Measurements from ENCODE around the gene TEKT1. TPM values are rescaled to one million over a fixed set of nuclear protein-coding genes. Genes with fewer than 3 reads are reported as not detected.

TEKT1 gene
- total RNA-seq, 1 donor from 2014 or later = not detected

DNA sequence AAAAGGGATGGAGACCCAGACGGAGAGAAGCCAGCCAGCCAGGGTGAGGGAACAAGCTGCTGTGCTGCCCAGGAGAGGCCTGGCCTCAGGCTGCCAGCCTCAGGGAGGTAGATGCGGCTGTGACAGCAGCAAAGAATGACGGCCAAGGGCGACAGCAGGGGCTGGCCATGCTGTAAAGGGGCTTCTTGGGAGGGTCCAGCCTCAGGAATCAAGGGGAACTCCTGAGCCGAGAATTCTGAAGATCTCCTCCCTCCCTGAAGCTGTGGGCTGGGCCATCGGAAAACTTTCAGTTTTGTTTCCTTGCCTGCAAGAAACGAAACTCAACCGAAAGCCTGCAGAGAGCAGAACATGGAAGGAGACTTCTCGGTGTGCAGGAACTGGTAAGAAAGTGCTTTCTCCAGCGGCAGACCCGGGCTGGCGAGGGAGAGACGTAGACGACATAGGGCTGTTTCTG, 75.8 kb downstream of the TEKT1 start, which contains the start of gene XAF1:
Gene XAF1, plus strand, starts transcription at position 316 of the 454 bp plus-strand sequence. Its CDS starts 33 bp downstream, at position 349.
- Mint-ChIP-seq H3K27ac (ENCODE audit: unreplicated experiment) (no peak within 1 kb of the TSS), H3K4me1 (ENCODE audit: unreplicated experiment) (peaks cover 18% of the 10 kb centered on the region), H3K9me3 (ENCODE audit: unreplicated experiment) (no peaks in the 10 kb centered on the region), H3K36me3 (ENCODE audit: unreplicated experiment) (no peaks in the 10 kb centered on the region), H3K4me3 (ENCODE audit: unreplicated experiment) (no peak within 1 kb of the TSS), H3K27me3 (ENCODE audit: unreplicated experiment) (peaks cover 3% of the 10 kb centered on the region)
- no peak for DNase-seq (ENCODE audit: extremely low spot score, unreplicated experiment)
- TF ChIP-seq, protein P1, sequence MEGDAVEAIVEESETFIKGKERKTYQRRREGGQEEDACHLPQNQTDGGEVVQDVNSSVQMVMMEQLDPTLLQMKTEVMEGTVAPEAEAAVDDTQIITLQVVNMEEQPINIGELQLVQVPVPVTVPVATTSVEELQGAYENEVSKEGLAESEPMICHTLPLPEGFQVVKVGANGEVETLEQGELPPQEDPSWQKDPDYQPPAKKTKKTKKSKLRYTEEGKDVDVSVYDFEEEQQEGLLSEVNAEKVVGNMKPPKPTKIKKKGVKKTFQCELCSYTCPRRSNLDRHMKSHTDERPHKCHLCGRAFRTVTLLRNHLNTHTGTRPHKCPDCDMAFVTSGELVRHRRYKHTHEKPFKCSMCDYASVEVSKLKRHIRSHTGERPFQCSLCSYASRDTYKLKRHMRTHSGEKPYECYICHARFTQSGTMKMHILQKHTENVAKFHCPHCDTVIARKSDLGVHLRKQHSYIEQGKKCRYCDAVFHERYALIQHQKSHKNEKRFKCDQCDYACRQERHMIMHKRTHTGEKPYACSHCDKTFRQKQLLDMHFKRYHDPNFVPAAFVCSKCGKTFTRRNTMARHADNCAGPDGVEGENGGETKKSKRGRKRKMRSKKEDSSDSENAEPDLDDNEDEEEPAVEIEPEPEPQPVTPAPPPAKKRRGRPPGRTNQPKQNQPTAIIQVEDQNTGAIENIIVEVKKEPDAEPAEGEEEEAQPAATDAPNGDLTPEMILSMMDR (IDR thresholded peaks at IDR 0.05) = no peak

DNA sequence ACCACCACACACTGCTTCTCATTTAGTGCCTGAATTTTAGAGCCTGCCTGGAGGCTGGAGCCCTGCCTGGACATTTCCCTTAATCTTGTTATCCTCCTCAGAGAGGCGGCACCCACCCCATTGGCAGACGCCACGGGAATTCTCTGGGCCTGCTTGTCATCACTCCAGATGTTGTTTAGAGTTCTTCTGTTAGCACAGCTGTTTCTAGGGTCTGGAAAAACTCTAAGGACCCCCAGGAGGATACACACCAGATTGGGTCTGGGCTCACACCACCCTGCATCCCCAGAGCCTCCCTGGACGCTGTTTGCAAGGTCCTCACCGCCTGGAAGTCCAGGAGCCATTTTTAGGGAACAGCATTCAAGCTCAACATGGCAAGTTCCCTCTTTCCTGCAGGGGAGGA, 76.2 kb downstream of the TEKT1 start:
- no peaks in the 10 kb centered on the region for H3K9me3 Mint-ChIP-seq (ENCODE audit: unreplicated experiment)
- H3K36me3 Mint-ChIP-seq (ENCODE audit: unreplicated experiment) = no peaks in the 10 kb centered on the region
- no peak overlapping the region for H3K4me3 Mint-ChIP-seq (ENCODE audit: unreplicated experiment)
- no peak for DNase-seq (ENCODE audit: extremely low spot score, unreplicated experiment)
- H3K27me3 Mint-ChIP-seq (ENCODE audit: unreplicated experiment) = peaks cover 3% of the 10 kb centered on the region
- H3K27ac Mint-ChIP-seq (ENCODE audit: unreplicated experiment) = no peak overlapping the region
- TF ChIP-seq, protein P1 (IDR thresholded peaks at IDR 0.05) = no peak
- H3K4me1 Mint-ChIP-seq (ENCODE audit: unreplicated experiment) = peaks cover 18% of the 10 kb centered on the region

DNA sequence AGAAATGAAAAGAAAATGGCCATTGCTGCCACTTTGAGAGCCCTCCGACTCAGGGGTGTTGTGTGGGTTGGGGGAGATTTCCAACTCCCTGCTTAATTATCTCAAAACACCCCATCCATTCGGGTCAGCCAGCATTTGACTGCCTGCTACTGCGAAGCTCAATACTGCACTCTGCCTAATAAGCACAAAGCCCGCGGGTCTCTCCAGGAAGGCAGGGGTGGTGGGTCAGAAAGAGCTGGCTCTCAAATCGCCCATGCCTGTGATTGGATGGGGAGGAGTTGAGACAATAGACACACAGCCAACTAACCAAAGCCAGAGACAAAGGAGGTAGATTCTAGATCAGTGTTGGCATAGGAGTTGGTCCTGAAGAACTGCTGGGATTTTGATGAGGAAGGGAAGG, 78.0 kb downstream of the TEKT1 start:
- peaks cover 3% of the 10 kb centered on the region for H3K27me3 Mint-ChIP-seq (ENCODE audit: unreplicated experiment)
- no peaks in the 10 kb centered on the region for H3K9me3 Mint-ChIP-seq (ENCODE audit: unreplicated experiment)
- H3K4me1 Mint-ChIP-seq (ENCODE audit: unreplicated experiment) = peaks cover 18% of the 10 kb centered on the region
- peak overlapping the region; percentile 16 for H3K27ac Mint-ChIP-seq (ENCODE audit: unreplicated experiment)
- no peak for DNase-seq (ENCODE audit: extremely low spot score, unreplicated experiment)
- no peak overlapping the region for H3K4me3 Mint-ChIP-seq (ENCODE audit: unreplicated experiment)
- TF ChIP-seq, protein P1 (IDR thresholded peaks at IDR 0.05) = no peak
- H3K36me3 Mint-ChIP-seq (ENCODE audit: unreplicated experiment) = no peaks in the 10 kb centered on the region

DNA sequence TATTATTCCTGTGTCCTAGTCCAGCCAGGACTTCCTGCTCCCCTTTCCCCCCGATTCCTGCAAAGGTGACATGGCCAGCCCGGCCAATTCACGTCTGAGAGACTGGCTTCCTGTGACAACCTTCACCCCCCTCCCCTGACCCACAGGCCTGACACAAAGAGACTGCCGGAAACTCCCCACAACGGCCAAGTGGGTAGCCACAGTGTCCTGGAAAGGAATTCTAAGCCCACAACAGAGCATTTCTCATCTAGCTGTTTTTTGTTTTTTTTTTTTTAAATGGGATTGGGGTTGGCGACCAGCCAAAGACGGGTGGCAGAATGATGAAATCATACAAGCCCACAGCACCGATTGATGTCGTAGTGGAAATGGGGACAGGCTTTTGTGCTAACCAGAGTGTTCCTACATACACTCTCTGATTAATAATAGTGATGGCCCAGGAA, 78.5 kb downstream of the TEKT1 start:
- Mint-ChIP-seq H3K27ac (ENCODE audit: unreplicated experiment) (peak overlapping the region; percentile 92), H3K36me3 (ENCODE audit: unreplicated experiment) (no peaks in the 10 kb centered on the region), H3K4me3 (ENCODE audit: unreplicated experiment) (no peak overlapping the region), H3K27me3 (ENCODE audit: unreplicated experiment) (peaks cover 3% of the 10 kb centered on the region), H3K4me1 (ENCODE audit: unreplicated experiment) (peaks cover 18% of the 10 kb centered on the region), H3K9me3 (ENCODE audit: unreplicated experiment) (no peaks in the 10 kb centered on the region)
- TF ChIP-seq, protein P1 (IDR thresholded peaks at IDR 0.05) = no peak
- DNase-seq (ENCODE audit: extremely low spot score, unreplicated experiment) = no peak

DNA sequence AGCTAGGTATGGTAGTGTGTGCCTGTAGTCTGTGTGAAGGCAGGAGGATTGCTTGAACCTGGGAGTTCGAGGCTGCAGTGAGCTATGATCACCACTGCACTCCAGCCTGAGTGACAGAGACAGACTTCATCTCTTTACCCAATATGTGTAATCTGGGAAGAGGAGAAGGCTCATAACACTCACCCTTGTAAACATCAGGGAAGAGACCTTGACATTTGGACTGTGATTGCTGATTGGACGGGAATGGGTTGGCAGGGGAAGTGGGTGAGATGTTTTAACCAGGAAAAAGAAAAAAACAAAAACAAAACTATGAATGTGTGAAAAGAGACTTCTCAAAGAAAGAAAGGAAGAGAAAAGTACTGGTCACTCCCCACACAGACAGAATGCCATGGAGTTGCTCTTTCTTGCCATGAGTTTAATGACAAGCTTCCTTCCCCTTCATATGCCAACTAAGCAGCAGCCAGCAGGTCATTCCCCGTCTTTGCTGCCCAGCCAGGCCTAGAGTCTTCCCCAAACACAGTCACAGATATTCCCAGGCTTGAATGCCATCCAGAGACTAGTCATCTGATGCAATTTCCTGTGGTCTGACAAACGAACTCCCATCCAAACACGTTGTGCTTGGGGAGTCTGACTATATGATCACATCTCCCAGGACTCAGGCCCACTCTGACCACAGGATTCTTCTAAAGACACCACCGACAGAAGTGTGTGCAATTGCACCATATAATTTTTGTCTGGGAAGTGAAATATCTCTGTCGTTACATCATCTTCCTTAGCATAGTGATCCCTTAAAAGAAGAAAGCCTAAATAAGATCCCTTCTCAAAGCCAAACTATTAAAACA, 79.2 kb downstream of the TEKT1 start:
- H3K9me3 Mint-ChIP-seq (ENCODE audit: unreplicated experiment) = no peaks in the 10 kb centered on the region

More for the DNA sequence above, 79.2 kb downstream of the TEKT1 start:
- H3K27me3 Mint-ChIP-seq (ENCODE audit: unreplicated experiment) = no peaks in the 10 kb centered on the region
- DNase-seq (ENCODE audit: extremely low spot score, unreplicated experiment) = no peak
- H3K27ac Mint-ChIP-seq (ENCODE audit: unreplicated experiment) = peak overlapping the region; percentile 92
- no peak overlapping the region for H3K4me3 Mint-ChIP-seq (ENCODE audit: unreplicated experiment)
- H3K36me3 Mint-ChIP-seq (ENCODE audit: unreplicated experiment) = no peaks in the 10 kb centered on the region
- H3K4me1 Mint-ChIP-seq (ENCODE audit: unreplicated experiment) = peaks cover 18% of the 10 kb centered on the region
- TF ChIP-seq, protein P1 (IDR thresholded peaks at IDR 0.05) = no peak

Measured in osteocyte (in vitro differentiated cells).